HFF-Myc (cell line): ENCODE data around the gene FNDC7.

Experiments
- DNase-seq: peaks from one replicate; pipeline ENCODE4 v3.0.0-alpha.2; 2011; ENCODE audit warnings: low read depth; ENCODE audit errors: extremely low read depth
- H3K4me3 ChIP-seq: replicated peaks from 2 replicates; pipeline ENCODE4 v1.5.1; 2011; ENCODE audit warnings: low read depth, mild to moderate bottlenecking, control low read depth, low read length
- TF ChIP-seq, protein P1 (sequence below): IDR thresholded peaks from 2 replicates; pipeline ENCODE4 v1.5.1; 2012; ENCODE audit warnings: mild to moderate bottlenecking, low read depth, low read length, control low read depth; ENCODE audit errors: missing control alignments

The FNDC7 gene

DNA sequence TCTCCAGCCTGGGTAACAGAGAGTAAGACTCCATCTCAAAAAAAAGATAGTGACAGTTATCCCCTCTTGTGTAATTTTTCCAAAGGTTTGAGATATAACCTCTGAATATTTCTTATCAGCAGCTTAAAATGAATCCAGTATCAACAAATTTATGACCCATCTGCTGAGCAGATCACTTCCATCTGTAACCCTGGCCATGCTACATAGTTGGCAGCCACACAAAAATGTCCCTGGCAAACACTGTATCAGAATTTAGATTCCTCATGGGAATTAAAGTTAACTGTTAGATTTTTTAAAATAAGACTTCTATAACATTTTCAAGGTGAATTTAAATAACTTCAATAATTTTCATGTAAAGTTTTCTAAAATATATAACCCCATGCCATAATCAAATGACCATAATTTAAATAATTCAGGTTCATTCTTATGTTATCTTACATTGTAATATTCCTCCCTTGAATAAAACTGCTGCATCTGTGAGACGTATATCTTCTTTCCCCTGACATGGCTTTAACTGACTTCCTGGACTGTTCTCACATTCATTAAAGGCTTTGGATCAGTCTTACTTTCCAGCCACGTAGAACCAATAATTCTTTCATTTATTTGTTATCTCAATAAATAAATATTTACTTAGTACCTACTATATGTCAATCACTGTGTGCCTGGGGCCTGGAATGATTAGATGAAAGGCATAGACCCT is 25.9 kb upstream of the FNDC7 start:
- H3K4me3 ChIP-seq, result no peak overlapping the region
- DNase-seq, result peak; percentile 36

GRCh38 chr1:108691128-108691941 is 21.4 kb upstream of the FNDC7 start:
- TF ChIP-seq, protein P1, sequence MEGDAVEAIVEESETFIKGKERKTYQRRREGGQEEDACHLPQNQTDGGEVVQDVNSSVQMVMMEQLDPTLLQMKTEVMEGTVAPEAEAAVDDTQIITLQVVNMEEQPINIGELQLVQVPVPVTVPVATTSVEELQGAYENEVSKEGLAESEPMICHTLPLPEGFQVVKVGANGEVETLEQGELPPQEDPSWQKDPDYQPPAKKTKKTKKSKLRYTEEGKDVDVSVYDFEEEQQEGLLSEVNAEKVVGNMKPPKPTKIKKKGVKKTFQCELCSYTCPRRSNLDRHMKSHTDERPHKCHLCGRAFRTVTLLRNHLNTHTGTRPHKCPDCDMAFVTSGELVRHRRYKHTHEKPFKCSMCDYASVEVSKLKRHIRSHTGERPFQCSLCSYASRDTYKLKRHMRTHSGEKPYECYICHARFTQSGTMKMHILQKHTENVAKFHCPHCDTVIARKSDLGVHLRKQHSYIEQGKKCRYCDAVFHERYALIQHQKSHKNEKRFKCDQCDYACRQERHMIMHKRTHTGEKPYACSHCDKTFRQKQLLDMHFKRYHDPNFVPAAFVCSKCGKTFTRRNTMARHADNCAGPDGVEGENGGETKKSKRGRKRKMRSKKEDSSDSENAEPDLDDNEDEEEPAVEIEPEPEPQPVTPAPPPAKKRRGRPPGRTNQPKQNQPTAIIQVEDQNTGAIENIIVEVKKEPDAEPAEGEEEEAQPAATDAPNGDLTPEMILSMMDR, result no peak
- DNase-seq, result no peak
- peak overlapping the region; percentile 81 for H3K4me3 ChIP-seq

More for the DNA sequence above, 25.9 kb upstream of the FNDC7 start:
- TF ChIP-seq, protein P1, result no peak

DNA sequence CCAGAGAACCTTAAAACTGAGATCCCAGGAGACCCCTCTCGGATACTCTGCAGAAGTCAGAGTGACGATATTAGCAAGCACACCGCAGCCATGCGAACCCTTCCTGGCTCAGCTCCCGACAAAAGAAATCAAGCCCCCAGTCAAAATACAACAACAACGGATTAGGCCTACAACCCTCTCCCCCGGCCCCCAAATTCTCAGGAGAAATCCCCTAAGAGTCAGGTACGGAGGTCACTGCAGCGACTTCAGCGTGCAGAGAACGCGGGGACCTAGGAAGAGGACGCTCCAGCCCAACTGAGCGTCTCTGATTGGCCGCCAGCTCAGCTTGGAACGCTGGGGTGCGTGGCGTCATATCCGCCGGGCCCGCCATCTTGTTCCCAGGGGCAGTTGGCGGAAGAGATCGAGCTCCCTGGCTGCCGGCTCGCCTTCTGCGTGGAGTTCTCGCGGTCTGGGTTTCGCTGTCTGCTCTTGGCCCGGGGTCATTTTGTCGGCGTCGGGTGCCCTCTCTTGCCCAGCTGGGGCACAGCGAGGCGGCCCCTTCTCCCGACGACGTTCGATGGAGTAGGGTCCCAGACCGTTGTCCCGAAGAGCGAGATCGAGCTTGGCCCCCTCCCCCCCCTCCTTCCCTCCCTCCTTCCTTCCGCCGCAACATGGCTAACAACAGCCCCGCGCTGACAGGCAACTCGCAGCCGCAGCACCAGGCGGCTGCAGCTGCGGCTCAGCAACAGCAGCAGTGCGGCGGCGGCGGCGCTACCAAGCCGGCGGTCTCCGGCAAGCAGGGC is 20.6 kb upstream of the FNDC7 start, which contains the start of gene PRPF38B:
PRPF38B (plus strand) TSS at position 369 of the 782 bp plus-strand sequence; CDS start at position 651, 282 bp downstream.
- H3K4me3 ChIP-seq, result peak within 1 kb of the TSS; percentile 81
- TF ChIP-seq, protein P1, result no peak
- peak; percentile 67 for DNase-seq

- H3K4me3 ChIP-seq, result peak overlapping the region; percentile 81
- TF ChIP-seq, protein P1, result no peak
- DNase-seq, result peak; percentile 25
These were observed 19.7 kb upstream of the FNDC7 start for GRCh38 chr1:108692724-108693655.

GRCh38 chr1:108695535-108695934 is 17.2 kb upstream of the FNDC7 start:
- peak overlapping the region; percentile 81; the same call in 1 of the 2 replicates for H3K4me3 ChIP-seq
- TF ChIP-seq, protein P1, result no peak
- no peak for DNase-seq
